Fibroblast of villous mesenchyme (primary cell): ENCODE results near the gene MYB. TPM values are rescaled to one million over a fixed set of nuclear protein-coding genes. Genes with fewer than 3 reads are reported as not detected.
"Not testable (repeated sequence)": the region's sequence is repeated elsewhere in the genome, so short reads cannot be mapped to it uniquely, and the experiment has no call there.

Source experiments
- DNase-seq: peaks from one replicate; pipeline ENCODE4 v3.0.0-alpha.2; 2010; ENCODE audit warnings: low read depth
- H3K4me3 ChIP-seq: 2 replicates; pipeline ENCODE4 v1.5.1; 2011; ENCODE audit warnings: low read depth, mild to moderate bottlenecking, low read length
- CTCF ChIP-seq: IDR thresholded peaks from 2 replicates; pipeline ENCODE4 v1.5.1; 2012; ENCODE audit warnings: low read depth, mild to moderate bottlenecking, low read length; ENCODE audit not compliant: insufficient read depth
- total RNA-seq: library from RNA; depleted of rRNA; stranded (reverse); fragments of >200 nt; gene quantifications from 2 replicates; pipeline ENCODE4 v1.2.3, GENCODE V29; 2012

Gene MYB
- total RNA-seq, 1 donor, result 0.43 TPM

GRCh38 chr6:135243871-135244796, 63.0 kb downstream of the MYB start:
- H3K4me3 ChIP-seq, result no peak overlapping the region
- TF ChIP-seq CTCF, result no peak
- no peak for DNase-seq

GRCh38 chr6:135244805-135245204, 63.7 kb downstream of the MYB start:
- DNase-seq, result no peak
- H3K4me3 ChIP-seq, result no peak overlapping the region
- no peak for TF ChIP-seq CTCF

GRCh38 chr6:135246412-135247012, 65.4 kb downstream of the MYB start:
- not testable (repeated sequence) for H3K4me3 ChIP-seq, DNase-seq

GRCh38 chr6:135250234-135250633, 69.1 kb downstream of the MYB start:
- no peak for DNase-seq
- H3K4me3 ChIP-seq, result no peak overlapping the region
- no peak for TF ChIP-seq CTCF

- DNase-seq, result no peak
- no peak overlapping the region for H3K4me3 ChIP-seq
- no peak for TF ChIP-seq CTCF
Observed at GRCh38 chr6:135250751-135251497, 69.8 kb downstream of the MYB start.

DNA sequence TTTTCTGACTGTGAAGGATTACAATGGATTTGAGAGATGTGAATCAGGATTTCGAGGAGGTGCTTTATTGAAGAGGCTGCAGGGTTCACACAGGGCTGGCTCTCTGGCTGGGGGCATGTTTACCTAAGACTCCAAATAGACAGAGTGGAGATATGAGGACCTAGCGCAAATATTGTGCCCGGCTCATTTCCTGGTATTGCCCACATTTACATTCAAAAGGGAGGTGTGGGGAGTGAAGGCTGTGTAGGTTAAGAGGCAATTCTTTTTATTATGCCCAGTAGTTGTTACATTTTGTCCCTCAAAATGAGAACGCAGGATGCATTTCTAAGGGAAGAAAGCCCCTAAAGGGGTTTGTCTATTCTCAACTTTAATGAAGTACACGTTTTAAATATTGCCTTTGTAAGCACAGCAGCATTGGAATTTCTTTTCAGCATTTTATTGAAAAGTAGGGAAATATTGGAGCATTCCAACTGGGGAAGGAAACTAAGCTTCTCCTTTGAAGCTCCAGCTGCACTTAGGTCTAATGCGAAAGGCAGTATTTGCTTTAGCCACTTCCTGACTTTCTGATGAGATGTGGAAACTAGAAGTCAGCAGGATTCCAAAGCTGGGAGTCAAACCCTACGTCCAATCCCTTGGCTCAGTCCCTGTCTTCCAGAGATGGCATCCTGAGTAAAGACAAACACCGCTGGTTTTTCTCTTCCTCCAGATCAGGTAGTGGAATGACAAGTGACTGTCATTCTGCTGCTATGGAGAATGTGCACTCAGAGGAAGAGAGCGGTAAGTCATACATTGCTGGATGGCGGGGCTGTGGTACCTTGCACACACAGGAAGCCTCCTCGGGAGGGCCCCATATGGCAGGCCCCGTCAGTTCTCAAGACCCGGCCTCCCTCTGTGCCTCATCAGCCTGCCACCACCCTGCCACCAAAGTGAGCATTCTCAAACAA, 70.7 kb downstream of the MYB start:
- DNase-seq, result peak; percentile 42
- H3K4me3 ChIP-seq, result no peak overlapping the region
- no peak for TF ChIP-seq CTCF
